Stimulated activated CD4-positive, alpha-beta T cell treated with anti-CD3 and anti-CD28 coated beads, Interleukin-12 subunit alpha, Interleukin-12 subunit beta, amount 100 ng/mL, for 24 hours (primary cell): ENCODE measurements around the gene APOBEC2.
"Not testable (repeated sequence)": the region's sequence is repeated elsewhere in the genome, so short reads cannot be mapped to it uniquely, and the experiment has no call there.

Experiments used
- DNase-seq, 2 experiments: peaks; one replicate each; pipeline ENCODE4 v3.0.0-alpha.2; 2020; ENCODE audit warnings: low read depth in 2 of 2

The APOBEC2 gene

GRCh38 chr6:41053041-41053440, at the start of gene APOBEC2:
TSS of gene APOBEC2 (plus strand) at chr6:41053202. CDS start at chr6:41053348, 146 bp downstream.
- DNase-seq: no peak

- DNase-seq: peak; percentile 17 to 53
Observed at GRCh38 chr6:41006217-41006616, 46.8 kb upstream of the APOBEC2 start.

GRCh38 chr6:41006980-41007379, 46.0 kb upstream of the APOBEC2 start:
- DNase-seq: not testable (repeated sequence)

GRCh38 chr6:41008011-41008410, 45.0 kb upstream of the APOBEC2 start:
- DNase-seq: no peak

GRCh38 chr6:41009669-41010068, 43.3 kb upstream of the APOBEC2 start:
- DNase-seq: no peak

- no peak for DNase-seq
Observed at GRCh38 chr6:41011673-41012072, 41.3 kb upstream of the APOBEC2 start.

GRCh38 chr6:41013466-41014153, 39.4 kb upstream of the APOBEC2 start:
- DNase-seq: no peak

- DNase-seq: no peak
Observed at GRCh38 chr6:41014780-41015179, 38.2 kb upstream of the APOBEC2 start.

- not testable (repeated sequence) for DNase-seq
Observed at GRCh38 chr6:41015860-41016259, 37.1 kb upstream of the APOBEC2 start.

GRCh38 chr6:41017663-41018062, 35.3 kb upstream of the APOBEC2 start:
- DNase-seq: no peak

GRCh38 chr6:41021832-41022231, 31.2 kb upstream of the APOBEC2 start:
- DNase-seq: no peak

- no peak for DNase-seq
Observed at GRCh38 chr6:41022294-41022693, 30.7 kb upstream of the APOBEC2 start.

- no peak for DNase-seq
Observed at GRCh38 chr6:41023114-41023513, 29.9 kb upstream of the APOBEC2 start.

- DNase-seq: no peak
Observed at GRCh38 chr6:41025966-41026530, 27.0 kb upstream of the APOBEC2 start.

GRCh38 chr6:41027241-41027640, 25.8 kb upstream of the APOBEC2 start:
- no peak for DNase-seq

- peak; percentile 49 to 66 for DNase-seq
Observed at GRCh38 chr6:41027799-41028560, 25.0 kb upstream of the APOBEC2 start.

GRCh38 chr6:41028561-41029412, 24.2 kb upstream of the APOBEC2 start:
- no peak for DNase-seq

GRCh38 chr6:41032830-41033229, 20.2 kb upstream of the APOBEC2 start:
- no peak for DNase-seq

GRCh38 chr6:41033776-41034175, 19.2 kb upstream of the APOBEC2 start:
- no peak for DNase-seq

GRCh38 chr6:41036186-41036585, 16.8 kb upstream of the APOBEC2 start:
- DNase-seq: no peak

GRCh38 chr6:41036601-41037000, 16.4 kb upstream of the APOBEC2 start:
- no peak for DNase-seq
